CD4-positive, alpha-beta T cell (primary cell): ENCODE measurements around the gene SYNE1. TPM values are rescaled to one million over a fixed set of nuclear protein-coding genes. Genes with fewer than 3 reads are reported as not detected.
"Not testable (repeated sequence)": the region's sequence is repeated elsewhere in the genome, so short reads cannot be mapped to it uniquely, and the experiment has no call there.

ENCODE experiments used
- ATAC-seq: fragments of 200-7000 bp; cut with Tn5 transposase; one replicate; pipeline ENCODE4 v1.10.0; 2022; ENCODE audit warnings: mild to moderate bottlenecking; ENCODE audit not compliant: poor library complexity
- CTCF ChIA-PET: fragments of 350-600 bp; sonication (Branson Sonifier 250); formaldehyde crosslinking; loops from one replicate; lab custom pipeline; 2021; ENCODE audit warnings: antibody characterized with exemption, inconsistent platforms; lab: Charles Lee
- POLR2A ChIA-PET: fragments of 350-600 bp; sonication (Branson Sonifier 250); formaldehyde crosslinking; loops from one replicate; lab custom pipeline; 2021; ENCODE audit warnings: antibody characterized with exemption, inconsistent platforms; lab: Charles Lee
- DNase-seq, 14 experiments: peaks; one replicate each; pipeline ENCODE4 v3.0.0-alpha.2; 2013 to 2020; ENCODE audit warnings: mixed read lengths in 2 of 14
- H3K27ac ChIP-seq, 2 donors: one replicate each; pipeline versions ENCODE4 v1.5.1 to v1.7.0; 2013; ENCODE audit warnings: low read length in 2 of 2, low read depth in 1 of 2, mild to moderate bottlenecking in 1 of 2
- H3K27me3 ChIP-seq, 2 experiments: 1 replicate in 1 of 2; 2 replicates in 1 of 2; pipeline versions ENCODE4 v1.6.1 to v1.7.0; 2013; ENCODE audit warnings: low read length in 2 of 2, control low read depth in 1 of 2, mild to moderate bottlenecking in 1 of 2, moderate library complexity in 1 of 2; ENCODE audit not compliant: insufficient read depth in 2 of 2, control insufficient read depth in 1 of 2
- H3K36me3 ChIP-seq: one replicate; pipeline ENCODE4 v1.6.1; 2013; ENCODE audit warnings: low read length, control low read depth; ENCODE audit not compliant: insufficient read depth
- H3K4me1 ChIP-seq: one replicate; pipeline ENCODE4 v1.6.1; 2013; ENCODE audit warnings: low read length, control low read depth; ENCODE audit not compliant: insufficient read depth
- H3K4me3 ChIP-seq: one replicate; pipeline ENCODE4 v1.5.1; 2013; ENCODE audit warnings: mild to moderate bottlenecking, low read length, moderate library complexity
- H3K9me3 ChIP-seq, 2 experiments: 1 replicate in 1 of 2; 2 replicates in 1 of 2; pipeline versions ENCODE4 v1.6.1 to v1.7.0; 2013; ENCODE audit warnings: low read length in 2 of 2, mild to moderate bottlenecking in 2 of 2, control low read depth in 1 of 2, moderate library complexity in 1 of 2; ENCODE audit not compliant: control insufficient read depth in 1 of 2, insufficient read depth in 1 of 2
- H3K27ac Mint-ChIP-seq: one replicate; pipeline ENCODE4 v1.8.0; 2020; ENCODE audit warnings: mixed read lengths
- H3K27me3 Mint-ChIP-seq: one replicate; pipeline ENCODE4 v1.8.0; 2021; ENCODE audit warnings: mixed read lengths
- H3K36me3 Mint-ChIP-seq: one replicate; pipeline ENCODE4 v1.8.0; 2021; ENCODE audit warnings: low read depth, mixed read lengths
- H3K4me1 Mint-ChIP-seq: one replicate; pipeline ENCODE4 v1.8.0; 2021; ENCODE audit warnings: low read depth, mixed read lengths
- H3K4me3 Mint-ChIP-seq: one replicate; pipeline ENCODE4 v1.8.0; 2020; ENCODE audit warnings: mild to moderate bottlenecking, mixed read lengths
- H3K9me3 Mint-ChIP-seq: one replicate; pipeline ENCODE4 v1.8.0; 2020; ENCODE audit warnings: mixed read lengths
- CTCF ChIP-seq: fragments of 200-600 bp; IDR thresholded peaks from one replicate; pipeline ENCODE4 v1.8.0; 2022; ENCODE audit warnings: antibody characterized with exemption, mild to moderate bottlenecking
- intact Hi-C, 2 experiments: fragments of 100-400 bp; cut with DNase I in 1 of 2; cut with micrococcal nuclease in 1 of 2; formaldehyde crosslinking; loops; one replicate each; pipeline versions ENCODE4 v1.15.1 to v1.9.0; 2023 to 2025; cut with DNase I, micrococcal nuclease
- total RNA-seq, 174 experiments: library from RNA in 2 of 174; stranded (reverse) in 2 of 174; gene quantifications; one replicate each; pipeline ENCODE4 v1.2.3 and lab custom pipeline; 2021 to 2026

SYNE1 gene
- total RNA-seq, 2 experiments from 2014 or later: 94.9 to 108 TPM

GRCh38 chr6:152496731-152497130 is 140.4 kb downstream of the SYNE1 start:
- H3K9me3 ChIP-seq: no peaks in the 10 kb centered on the region
- TF ChIP-seq CTCF: no peak
- intact Hi-C loops: no loop called here
- Mint-ChIP-seq H3K27ac (no peak overlapping the region), H3K9me3 (no peaks in the 10 kb centered on the region), H3K4me1 (no peaks in the 10 kb centered on the region), H3K36me3 (no peaks in the 10 kb centered on the region), H3K27me3 (no peaks in the 10 kb centered on the region), H3K4me3 (no peak overlapping the region)
- H3K4me1 ChIP-seq: no peaks in the 10 kb centered on the region
- no peaks in the 10 kb centered on the region for H3K27me3 ChIP-seq
- ATAC-seq (no peak), DNase-seq (no peak)
- POLR2A ChIA-PET: no interaction called here
- CTCF ChIA-PET: no interaction called here
- H3K27ac ChIP-seq: no peak overlapping the region
- H3K36me3 ChIP-seq: no peaks in the 10 kb centered on the region
- no peak overlapping the region for H3K4me3 ChIP-seq

- H3K27me3 ChIP-seq, H3K36me3 Mint-ChIP-seq, H3K4me3 ChIP-seq, H3K9me3 Mint-ChIP-seq, H3K4me1 Mint-ChIP-seq, H3K4me1 ChIP-seq, H3K27ac Mint-ChIP-seq, H3K27me3 Mint-ChIP-seq, POLR2A ChIA-PET, ATAC-seq, DNase-seq, H3K4me3 Mint-ChIP-seq, H3K27ac ChIP-seq, CTCF ChIA-PET, intact Hi-C loops, H3K36me3 ChIP-seq, H3K9me3 ChIP-seq: not testable (repeated sequence)
Observed at GRCh38 chr6:152495456-152495855, 141.7 kb downstream of the SYNE1 start.

GRCh38 chr6:152492281-152492680 is 144.9 kb downstream of the SYNE1 start:
- H3K27me3 ChIP-seq, H3K9me3 ChIP-seq, H3K27ac ChIP-seq, H3K4me1 ChIP-seq, DNase-seq, CTCF ChIA-PET, H3K36me3 ChIP-seq, POLR2A ChIA-PET, H3K9me3 Mint-ChIP-seq, H3K36me3 Mint-ChIP-seq, H3K4me3 Mint-ChIP-seq, H3K27ac Mint-ChIP-seq, intact Hi-C loops, ATAC-seq, H3K4me1 Mint-ChIP-seq, H3K4me3 ChIP-seq, H3K27me3 Mint-ChIP-seq: not testable (repeated sequence)

GRCh38 chr6:152491501-152491900 is 145.7 kb downstream of the SYNE1 start:
- H3K9me3 ChIP-seq, DNase-seq, H3K27ac ChIP-seq, intact Hi-C loops, POLR2A ChIA-PET, H3K4me1 Mint-ChIP-seq, ATAC-seq, H3K36me3 ChIP-seq, H3K4me3 Mint-ChIP-seq, CTCF ChIA-PET, H3K36me3 Mint-ChIP-seq, H3K4me3 ChIP-seq, H3K9me3 Mint-ChIP-seq, H3K27me3 ChIP-seq, H3K27ac Mint-ChIP-seq, H3K27me3 Mint-ChIP-seq, H3K4me1 ChIP-seq: not testable (repeated sequence)

GRCh38 chr6:152490971-152491378 is 146.2 kb downstream of the SYNE1 start:
- H3K36me3 Mint-ChIP-seq, CTCF ChIA-PET, H3K4me3 ChIP-seq, H3K27ac Mint-ChIP-seq, H3K4me3 Mint-ChIP-seq, H3K4me1 Mint-ChIP-seq, H3K9me3 ChIP-seq, H3K27me3 ChIP-seq, H3K4me1 ChIP-seq, POLR2A ChIA-PET, DNase-seq, ATAC-seq, intact Hi-C loops, H3K27ac ChIP-seq, H3K36me3 ChIP-seq, H3K9me3 Mint-ChIP-seq, H3K27me3 Mint-ChIP-seq: not testable (repeated sequence)
